Left forelimb (tissue), 1 donor: Measurements from ENCODE around the gene C2CD2L.
"Not testable (repeated sequence)": the region's sequence is repeated elsewhere in the genome, so short reads cannot be mapped to it uniquely, and the experiment has no call there.

ENCODE experiments used
- DNase-seq: peaks from one replicate; pipeline ENCODE4 v3.0.0-alpha.2; 2018; ENCODE audit warnings: low spot score

Gene C2CD2L

DNA sequence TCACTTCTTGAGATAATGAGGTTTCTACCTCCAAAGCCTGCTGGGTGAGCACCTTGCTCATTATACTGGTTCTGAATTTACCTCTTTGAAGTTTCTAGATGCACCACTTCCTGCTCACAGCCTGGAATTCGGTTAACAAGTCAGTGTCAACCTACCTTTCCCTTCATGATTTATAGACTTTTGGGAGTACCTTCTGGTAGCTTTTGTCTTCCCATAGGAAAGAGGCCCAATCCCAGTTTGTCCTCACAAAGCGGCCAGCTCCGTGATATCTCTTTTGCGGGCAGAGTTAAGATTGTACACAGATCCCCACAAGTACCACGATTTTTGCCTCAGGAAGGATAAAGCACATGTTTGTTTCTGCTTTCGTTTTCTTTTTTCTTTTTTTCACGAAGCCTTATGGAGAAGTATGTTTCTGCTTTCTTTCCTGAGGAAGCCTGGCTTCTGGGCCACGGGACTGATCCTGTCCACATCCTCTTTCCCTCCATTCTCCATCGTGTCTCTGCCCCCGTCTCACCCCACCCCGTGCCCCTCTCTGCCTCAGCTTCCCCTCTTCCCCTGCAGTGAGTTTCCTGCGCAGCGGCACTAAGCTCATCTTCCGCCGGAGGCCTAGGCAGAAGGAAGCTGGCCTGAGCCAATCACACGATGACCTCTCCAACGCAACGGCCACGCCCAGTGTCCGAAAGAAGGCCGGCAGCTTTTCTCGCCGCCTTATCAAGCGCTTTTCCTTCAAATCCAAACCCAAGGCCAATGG, 8.5 kb downstream of the C2CD2L start:
- no peak for DNase-seq

GRCh38 chr11:119116235-119116594, 9.1 kb downstream of the C2CD2L start:
- no peak for DNase-seq

GRCh38 chr11:119116601-119117000, 9.5 kb downstream of the C2CD2L start:
- DNase-seq, result no peak

- no peak for DNase-seq
These were observed 10.0 kb downstream of the C2CD2L start for GRCh38 chr11:119117004-119117706.

GRCh38 chr11:119118227-119118626, 11.1 kb downstream of the C2CD2L start:
- DNase-seq, result no peak

DNA sequence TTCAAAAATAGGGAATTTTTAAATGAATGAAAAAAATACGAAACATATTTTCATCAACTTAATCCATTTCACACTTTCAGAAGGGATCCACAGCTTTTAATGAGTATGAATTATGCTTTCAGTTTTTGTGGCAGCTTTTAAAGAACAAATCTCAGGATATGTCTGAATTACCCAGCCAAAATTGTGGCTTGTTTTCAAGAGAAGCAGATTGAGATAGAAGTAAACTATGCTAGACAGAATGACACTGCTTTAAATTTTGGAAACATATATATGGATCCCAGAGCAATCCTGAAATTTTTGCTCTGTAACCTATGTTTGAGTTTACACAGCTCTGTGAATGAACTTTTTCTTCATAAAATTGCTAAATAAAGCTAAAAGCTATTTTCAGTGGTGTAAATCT, 11.8 kb downstream of the C2CD2L start:
- DNase-seq, result no peak

- DNase-seq, result no peak
These were observed 13.5 kb downstream of the C2CD2L start for GRCh38 chr11:119120639-119121007.

GRCh38 chr11:119121008-119121810, 14.1 kb downstream of the C2CD2L start, which contains the start of gene HINFP:
TSS of gene HINFP (plus strand) at chr11:119121580. CDS start at chr11:119126945, 5,365 bp downstream.
- peak; percentile 99 for DNase-seq

GRCh38 chr11:119121811-119122124, 14.6 kb downstream of the C2CD2L start:
- DNase-seq, result no peak

- no peak for DNase-seq
These were observed 18.7 kb downstream of the C2CD2L start for GRCh38 chr11:119125821-119126220.

DNA sequence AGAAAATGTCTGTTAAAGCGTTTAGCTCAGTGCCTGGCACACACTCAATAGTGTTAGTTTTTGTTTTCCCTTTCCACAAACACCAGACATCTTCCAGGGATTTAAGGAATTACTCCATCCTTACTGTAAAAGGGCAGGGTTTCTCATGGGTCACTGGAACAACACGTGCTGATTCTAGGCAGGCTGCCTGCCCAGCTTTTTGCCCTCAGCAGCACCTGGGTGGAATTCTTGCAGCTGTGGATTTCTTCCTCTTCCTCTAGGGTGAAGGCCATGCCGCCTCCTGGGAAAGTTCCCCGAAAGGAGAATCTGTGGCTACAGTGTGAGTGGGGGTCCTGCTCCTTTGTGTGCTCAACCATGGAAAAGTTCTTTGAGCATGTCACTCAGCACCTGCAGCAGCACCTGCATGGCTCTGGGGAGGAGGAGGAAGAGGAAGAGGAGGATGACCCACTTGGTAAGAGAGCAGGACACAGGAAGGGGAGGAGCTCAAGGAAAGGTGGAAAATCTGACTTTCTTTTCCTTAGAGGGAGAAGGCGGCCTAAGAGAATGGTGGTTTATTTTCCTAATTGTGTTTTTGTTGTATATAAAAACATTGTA, 19.6 kb downstream of the C2CD2L start:
- DNase-seq, result no peak

DNA sequence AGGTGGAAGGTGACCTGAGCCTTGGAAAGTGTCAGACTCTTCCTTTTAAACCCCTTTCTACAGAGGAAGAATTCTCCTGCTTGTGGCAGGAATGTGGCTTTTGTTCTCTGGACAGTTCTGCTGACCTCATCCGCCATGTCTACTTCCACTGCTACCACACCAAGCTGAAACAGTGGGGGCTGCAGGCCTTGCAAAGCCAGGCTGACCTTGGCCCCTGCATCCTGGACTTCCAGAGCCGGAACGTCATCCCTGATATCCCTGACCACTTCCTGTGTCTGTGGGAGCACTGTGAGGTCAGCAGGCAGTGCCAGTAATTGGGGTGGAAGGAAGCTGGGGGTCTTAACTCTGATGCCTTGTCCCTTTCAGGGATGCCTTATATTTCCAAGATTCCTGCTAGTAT, 23.5 kb downstream of the C2CD2L start:
- no peak for DNase-seq

- no peak for DNase-seq
These were observed 27.3 kb downstream of the C2CD2L start for GRCh38 chr11:119134389-119134978.

- DNase-seq, result not testable (repeated sequence)
These were observed 32.1 kb downstream of the C2CD2L start for GRCh38 chr11:119139276-119139675.

DNA sequence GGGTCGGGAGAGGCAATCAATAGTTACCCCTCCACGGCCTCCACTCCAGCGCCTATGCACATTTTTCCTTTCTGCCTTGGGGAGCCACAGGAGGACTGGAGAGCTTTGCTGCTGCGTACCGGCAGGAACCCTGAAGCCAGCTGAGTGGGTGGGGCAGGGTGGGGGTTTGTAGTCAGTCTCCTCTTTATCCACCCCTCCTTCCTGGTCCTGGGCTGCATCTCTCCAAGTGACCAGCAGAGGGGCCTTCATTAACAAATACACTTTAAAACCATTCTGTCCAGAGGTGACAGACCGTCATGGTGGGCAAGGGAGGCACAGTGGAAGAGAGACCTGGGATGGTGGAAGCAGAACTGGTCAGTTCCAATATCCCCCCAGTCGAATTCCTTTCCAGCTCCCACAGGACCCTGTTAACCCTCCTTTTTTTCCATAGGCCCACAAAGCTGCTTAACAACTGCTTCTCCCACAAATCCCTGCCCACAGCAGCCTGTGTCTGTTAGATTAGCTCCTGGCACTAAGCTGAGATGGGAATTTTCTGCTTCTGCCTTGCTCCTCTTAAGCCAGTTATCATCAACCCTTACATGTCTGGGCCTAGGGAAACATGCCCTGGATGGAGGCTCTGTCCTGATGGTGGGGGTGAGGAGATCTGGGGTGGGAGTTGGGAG, 37.8 kb downstream of the C2CD2L start:
- no peak for DNase-seq

DNA sequence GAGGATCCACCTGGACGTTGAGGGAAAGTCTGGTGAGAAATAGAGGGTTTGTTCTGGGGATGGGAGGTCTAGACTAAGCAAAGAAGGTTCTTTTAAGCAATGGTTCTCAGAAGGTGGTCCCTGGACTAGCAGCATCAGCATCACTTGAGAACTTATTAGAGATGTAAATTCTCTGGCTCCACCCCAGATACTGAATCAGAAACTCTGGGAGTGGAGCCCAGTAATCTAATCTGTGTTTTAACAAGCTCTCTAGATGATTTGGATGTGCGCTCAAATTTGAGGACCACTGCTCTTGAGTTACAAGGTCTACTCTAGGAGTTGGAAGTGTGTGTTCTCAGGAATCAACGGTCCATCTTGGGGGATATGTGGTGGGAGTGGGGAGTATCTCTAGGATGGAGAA, 38.4 kb downstream of the C2CD2L start:
- no peak for DNase-seq

DNA sequence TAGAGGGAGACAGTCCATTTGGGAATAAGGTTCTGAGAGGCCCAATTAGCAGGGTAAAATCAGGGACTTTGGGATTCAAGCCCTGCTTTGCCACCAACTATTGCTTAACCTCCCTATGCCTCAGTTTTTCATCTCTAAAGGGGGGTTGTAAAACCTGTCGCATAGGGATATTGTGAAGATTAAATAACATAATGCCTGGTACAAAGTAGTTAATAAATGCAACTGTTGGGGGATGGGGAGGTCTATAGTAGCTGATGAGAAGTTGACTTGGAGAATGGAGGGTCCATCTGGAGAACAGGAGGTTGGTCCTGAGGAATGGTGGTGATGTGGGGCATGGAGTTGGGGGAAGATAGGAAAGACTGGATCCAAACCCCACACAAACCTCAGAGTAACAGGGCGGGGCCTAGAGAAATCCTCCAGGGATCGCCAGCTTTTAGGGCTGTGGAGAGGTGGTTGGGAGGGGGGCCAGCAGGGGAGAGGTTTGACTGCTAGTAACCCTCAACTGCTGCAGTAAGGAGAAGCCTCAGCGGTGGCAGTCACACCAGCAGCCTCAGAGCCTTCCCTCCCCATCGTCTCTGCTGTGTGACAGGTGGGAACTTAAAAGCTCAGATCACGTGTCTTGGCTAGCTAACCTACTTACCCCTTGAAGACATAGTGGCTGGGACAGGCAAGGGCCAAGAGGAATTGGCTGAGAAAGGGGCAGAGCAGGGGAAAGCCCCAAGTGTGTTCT, 40.6 kb downstream of the C2CD2L start:
- DNase-seq, result no peak

- DNase-seq, result no peak
These were observed 41.5 kb downstream of the C2CD2L start for GRCh38 chr11:119148720-119149017.

DNA sequence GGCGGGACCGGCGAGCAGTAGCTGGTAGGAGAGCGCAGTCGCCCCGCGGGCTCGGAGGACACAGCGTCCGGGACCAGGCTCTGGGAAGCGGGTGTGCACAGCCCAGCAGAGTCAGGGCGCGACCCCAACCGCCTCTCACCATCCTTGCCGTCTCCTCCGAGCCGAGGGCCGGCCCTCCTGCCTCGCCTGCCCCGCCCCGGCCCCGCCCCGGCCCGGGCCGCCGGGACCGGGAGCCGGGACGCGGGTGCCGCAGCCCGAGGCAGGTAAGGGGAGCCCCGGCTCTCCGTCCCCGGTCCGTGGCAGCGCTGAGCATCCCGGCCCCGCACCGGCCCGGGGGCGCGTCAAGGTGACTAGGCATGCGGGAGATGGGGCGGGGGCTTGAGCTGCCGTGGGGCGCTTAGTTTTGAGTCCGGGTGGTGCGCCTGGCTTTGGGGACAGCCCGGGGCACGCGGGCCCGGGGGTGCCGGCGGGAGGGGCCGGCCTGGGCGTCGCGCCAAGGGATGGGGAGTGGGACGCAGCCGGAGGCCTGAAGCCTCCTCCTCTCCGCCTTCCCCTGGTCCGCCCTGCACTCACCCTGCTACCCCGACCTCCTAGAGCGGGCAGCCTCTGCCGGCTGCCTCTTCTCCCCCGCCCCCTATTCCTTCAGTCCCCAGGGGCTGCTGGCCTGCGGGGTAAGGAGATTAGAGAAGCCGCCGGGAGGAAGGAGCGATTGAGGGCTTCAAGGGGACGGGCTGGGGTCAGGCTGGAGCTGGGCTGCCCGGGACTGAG, 42.1 kb downstream of the C2CD2L start, which contains the start of gene ABCG4:
Gene ABCG4, plus strand, starts transcription at position 35 of the 768 bp plus-strand sequence. CDS start 914 bp downstream, outside the sequence.
- DNase-seq, result no peak

GRCh38 chr11:119149786-119150275, 42.7 kb downstream of the C2CD2L start:
- no peak for DNase-seq
